ENCODE measurements around the gene ICOSLG.
"Not testable (repeated sequence)": the region's sequence is repeated elsewhere in the genome, so short reads cannot be mapped to it uniquely, and the experiment has no call there.

ICOSLG gene, protein sequence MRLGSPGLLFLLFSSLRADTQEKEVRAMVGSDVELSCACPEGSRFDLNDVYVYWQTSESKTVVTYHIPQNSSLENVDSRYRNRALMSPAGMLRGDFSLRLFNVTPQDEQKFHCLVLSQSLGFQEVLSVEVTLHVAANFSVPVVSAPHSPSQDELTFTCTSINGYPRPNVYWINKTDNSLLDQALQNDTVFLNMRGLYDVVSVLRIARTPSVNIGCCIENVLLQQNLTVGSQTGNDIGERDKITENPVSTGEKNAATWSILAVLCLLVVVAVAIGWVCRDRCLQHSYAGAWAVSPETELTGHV

DNA sequence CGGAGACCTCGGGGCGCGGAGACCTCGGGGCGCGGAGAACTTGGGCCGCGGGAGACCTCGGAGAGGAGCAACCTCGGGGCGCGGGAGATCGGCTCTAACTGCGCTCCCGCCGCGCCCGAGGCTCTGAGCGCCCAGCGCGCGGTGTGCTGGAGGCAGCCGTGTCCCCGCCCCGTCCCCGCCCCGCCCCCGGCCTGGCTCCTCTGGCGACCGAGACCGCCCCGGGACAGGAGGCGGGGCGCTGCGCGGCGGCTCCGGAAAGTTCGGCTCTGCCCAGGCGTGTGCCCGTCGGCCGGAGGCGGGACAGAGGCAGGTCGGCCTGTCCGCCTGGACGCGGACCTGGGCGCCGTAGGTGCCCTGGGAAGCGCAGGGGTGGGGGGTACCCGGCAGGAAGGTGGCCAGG is at the start of gene ICOSLG:
Gene ICOSLG, minus strand, starts transcription at position 102 of the 400 bp plus-strand sequence. CDS start 126 bp downstream, outside the sequence.
- DNase-seq; intact Hi-C loops (cut with DNase I): not testable (repeated sequence)

DNA sequence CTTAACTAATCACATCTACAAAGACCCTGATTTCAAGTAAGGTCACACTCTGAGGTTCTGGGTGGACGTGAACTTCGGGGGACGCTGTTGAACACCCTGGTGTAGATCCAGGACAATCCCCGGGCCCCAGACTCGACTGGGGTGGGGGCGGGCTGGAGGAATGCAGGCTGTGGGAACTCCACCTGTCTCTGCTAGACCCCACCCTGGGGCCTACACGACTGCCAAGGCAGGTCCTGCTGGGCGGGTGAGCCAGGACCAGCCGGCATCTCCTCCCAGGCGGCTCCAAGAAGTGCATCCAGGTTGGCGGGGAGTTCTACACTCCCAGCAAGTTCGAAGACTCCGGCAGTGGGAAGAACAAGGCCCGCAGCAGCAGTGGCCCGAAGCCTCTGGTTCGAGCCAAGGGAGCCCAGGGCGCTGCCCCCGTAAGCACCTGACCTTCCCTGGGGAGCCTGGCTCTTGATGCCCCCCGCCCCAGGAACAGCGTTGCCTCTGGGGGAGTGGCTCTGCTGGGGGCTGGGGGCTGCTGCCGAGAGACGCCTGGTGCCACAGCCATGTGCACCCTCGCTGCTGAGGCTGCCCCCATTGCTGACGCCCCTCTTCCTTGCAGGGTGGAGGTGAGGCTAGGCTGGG is 48.8 kb upstream of the ICOSLG start:
- intact Hi-C loops (cut with DNase I) = no loop called here
- no peak for DNase-seq

DNA sequence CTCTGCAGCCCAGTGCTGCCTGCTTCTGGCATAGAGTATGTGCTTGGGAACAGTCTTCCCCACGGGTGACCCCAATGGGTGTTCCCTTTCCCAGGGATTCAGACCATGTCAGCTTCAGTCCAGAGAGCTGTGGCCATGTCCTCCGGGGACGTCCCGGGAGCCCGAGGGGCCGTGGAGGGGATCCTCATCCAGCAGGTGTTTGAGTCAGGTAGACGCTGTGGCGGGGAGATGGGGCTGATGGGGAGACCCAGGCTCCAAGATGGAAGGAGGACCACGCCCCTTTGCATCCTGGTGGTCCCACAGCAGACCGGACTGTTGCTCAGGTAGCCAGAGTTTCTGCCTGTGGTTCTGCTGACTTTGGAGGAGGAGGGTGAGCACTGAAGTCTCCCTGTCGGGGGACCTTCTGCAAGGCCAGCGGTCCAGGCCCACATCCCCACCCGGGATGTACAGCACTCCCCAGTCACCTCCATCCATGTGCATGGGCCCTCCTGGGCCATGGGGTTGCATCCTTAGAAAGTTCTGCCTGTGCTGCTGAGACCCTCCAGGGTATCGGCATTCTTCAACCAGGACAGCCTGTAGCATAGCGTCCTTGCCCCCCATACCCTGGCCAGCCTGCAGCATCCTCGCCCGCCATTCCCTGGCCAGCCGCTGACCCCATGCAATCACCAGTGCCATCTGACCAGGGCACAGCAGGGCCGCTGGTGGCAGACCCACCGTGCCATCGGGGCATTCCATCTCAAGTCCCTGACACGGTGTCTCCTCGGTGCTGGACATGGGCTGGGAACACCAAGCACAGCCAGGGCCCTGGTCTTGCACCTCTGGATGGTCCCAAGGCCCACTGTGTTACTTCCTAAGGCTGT is 47.7 kb upstream of the ICOSLG start:
- DNase-seq = no peak
- intact Hi-C loops (cut with DNase I) = no loop called here

DNA sequence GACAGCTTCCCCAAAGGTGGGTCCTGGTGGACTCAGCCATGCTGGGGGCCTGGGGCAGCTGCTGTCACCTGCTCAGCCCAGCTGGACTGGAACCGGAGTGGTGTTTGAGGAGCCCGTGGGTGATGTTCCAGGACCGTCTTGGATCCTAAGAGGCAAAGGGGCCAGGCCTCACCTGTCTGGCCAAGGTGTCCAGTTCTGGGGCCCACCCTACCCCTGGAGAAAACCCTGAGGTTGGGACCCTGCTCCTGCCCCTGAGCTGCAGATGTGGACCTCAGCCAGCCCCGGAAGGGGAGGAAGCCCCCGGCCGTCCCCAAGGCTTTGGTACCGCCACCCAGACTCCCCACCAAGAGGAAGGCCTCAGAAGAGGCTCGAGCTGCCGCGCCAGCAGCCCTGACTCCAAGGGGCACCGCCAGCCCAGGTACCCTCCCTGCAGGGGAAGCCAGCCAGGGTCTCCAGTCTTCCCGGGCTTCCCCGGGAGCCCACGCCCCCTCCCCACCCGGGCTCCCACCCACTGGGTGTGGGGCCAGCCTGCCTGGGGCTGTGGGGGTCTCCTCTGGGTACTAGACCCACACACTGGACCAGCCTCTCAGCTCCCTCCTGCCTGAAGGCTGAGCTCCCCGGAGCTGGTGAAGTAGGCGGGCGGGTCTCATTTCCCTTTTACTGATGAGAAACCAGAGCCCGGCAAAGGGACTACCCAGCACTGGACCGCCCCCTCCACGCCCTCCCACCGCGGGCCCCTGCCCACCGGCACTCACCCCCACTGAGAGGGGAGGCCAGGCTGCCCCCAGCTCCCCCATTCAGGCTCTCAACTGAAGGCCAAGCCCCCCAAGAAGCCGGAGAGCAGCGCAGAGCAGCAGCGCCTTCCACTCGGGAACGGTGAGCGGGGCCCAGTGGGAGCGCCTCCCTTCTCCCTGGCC is 46.2 kb upstream of the ICOSLG start:
- intact Hi-C loops (cut with DNase I) = no loop called here
- DNase-seq = no peak

DNA sequence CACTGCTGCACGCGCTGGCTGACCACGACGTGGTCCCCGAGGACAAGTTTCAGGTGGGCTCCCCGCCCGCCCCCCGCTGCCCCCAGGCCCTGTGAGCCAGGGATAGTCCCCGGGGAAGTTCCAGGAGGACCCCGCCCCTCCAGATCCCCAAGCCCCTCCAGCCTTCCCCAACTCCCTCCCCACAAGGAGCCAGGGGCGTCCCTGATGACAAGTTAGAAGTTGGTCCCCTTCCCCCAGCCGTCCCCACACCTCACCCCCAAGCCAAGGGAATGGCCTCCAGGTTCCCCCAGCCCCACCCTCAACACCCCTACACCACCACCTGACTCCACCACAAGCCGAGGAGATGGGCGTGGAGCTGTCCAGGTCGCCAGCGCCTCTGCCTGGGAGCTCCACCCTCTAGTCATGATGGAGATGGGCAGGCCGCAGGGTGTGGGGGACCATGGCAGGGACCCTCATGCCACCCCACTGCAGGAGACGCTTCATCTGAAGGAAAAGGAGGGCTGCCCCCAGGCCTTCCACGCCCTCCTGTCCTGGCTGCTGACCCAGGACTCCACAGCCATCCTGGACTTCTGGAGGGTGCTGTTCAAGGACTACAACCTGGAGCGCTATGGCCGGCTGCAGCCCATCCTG is 45.5 kb upstream of the ICOSLG start:
- DNase-seq = no peak
- intact Hi-C loops (cut with DNase I) = no loop called here

DNA sequence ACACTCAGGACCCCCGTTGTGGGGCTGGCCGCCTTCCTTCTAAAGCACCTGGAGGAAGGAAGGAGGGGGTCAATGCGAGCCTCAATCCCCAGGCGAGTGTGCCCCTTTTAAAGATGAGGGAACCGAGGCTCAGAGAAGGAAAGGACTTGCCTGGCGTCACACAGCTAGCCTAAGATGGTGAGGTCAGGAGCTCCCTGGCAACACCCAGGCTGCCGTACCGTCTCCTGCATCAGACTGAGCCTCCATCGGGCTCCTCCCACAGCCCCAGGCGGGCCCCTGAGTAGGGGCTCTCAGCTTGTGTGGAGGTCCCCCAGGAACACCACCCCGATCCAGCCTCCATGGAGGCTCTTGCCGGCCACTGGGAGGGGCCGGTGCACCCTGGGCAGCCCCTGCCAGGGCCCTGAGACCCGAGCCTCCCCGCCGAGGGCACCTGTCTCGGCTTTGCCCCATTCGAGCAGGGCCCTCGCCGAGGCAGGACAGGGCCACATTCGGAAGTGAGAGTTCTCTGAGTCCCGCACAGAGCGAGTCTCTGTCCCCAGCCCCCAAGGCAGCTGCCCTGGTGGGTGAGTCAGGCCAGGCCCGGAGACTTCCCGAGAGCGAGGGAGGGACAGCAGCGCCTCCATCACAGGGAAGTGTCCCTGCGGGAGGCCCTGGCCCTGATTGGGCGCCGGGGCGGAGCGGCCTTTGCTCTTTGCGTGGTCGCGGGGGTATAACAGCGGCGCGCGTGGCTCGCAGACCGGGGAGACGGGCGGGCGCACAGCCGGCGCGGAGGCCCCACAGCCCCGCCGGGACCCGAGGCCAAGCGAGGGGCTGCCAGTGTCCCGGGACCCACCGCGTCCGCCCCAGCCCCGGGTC is 44.6 kb upstream of the ICOSLG start, which contains the start of gene AIRE:
Gene AIRE, plus strand, starts transcription at position 739 of the 855 bp plus-strand sequence. CDS start 131 bp downstream, outside the sequence.
- peak in 1 of 42 donors; percentile 16 for DNase-seq
- intact Hi-C loops (cut with DNase I) = no loop called here

DNA sequence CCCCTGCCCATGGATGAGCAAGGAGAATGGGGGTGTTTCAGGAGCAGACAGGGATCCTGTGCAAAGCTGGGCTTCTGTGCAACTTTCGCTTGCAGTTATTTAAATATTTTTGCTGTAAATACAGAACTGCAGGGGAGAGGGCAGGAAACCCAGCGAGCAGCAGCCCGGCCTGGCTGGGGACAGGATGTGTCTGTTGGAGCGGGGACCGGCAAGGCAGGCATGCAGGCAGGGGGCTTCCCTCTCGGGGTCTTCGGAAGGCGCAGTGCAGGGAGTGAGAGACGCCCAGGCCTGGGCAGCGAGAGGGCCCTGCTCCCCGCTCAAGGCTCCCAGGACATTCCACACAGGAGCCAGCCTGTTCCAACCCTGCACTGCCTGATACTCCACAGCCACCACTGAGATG is 43.2 kb upstream of the ICOSLG start:
- intact Hi-C loops (cut with DNase I) = no loop called here

DNA sequence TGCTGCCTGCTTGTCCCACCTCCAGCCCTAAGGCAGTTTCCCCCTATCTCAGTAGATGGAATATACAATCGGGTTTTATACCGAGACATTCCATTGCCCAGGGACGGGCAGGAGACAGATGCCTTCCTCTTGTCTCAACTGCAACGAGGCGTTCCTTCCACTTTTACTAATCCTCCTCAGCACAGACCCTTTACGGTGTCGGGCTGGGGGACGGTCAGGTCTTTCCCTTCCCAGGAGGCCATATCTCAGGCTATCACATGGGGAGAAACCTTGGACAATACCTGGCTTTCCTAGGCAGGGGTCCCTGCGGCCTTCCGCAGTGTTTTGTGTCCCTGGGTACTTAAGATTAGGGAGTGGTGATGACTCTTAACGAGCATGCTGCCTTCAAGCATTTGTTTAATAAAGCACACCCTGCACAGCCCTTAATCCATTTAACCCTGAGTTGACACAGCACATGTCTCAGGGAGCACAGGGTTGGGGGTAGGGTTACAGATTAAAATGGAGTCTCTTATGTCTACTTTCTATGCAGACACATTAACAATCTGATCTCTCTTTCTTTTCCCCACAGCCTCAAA is 42.6 kb upstream of the ICOSLG start:
- intact Hi-C loops (cut with DNase I); DNase-seq: not testable (repeated sequence)

More for the DNA sequence above, 43.2 kb upstream of the ICOSLG start:
- no peak for DNase-seq

DNA sequence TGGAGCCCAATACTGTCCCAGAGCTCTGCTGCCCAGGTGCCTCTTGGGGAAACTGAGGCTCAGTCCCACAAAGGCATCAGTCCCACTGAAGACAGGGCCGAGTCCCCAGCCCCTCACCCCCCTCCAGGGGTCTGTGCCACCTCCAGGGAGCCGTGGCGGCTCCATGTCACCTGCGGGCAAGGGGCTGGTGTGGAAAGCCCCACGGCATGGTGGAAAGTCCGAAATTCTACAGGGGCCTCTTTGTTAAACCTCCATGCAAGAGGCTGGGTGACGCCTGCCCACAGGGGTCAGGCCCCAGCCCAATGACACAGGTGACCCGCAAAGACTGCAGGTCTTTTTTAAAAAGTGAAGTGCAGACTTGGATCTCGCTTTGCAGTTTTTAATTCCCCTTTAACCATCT is 41.6 kb upstream of the ICOSLG start:
- DNase-seq = no peak
- intact Hi-C loops (cut with DNase I) = no loop called here

DNA sequence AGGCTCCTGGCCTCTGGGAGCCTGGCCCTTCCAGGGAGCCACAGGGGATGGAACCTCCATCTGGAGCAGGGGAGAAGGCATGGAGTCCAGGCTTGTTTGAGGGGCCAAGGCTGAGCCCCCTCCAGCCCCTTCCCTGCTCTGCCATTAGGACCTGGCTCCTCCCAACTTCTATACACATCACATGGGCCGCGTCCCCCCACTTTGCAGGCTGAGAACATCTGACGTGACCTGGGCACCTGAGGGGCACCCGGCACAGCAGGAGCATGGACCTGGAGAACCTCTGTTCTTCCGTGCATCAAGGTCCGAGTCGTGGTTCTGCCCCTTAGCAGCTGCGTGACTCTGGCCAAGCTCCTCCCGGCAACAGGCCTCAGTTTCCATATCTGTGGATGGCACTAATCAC is 41.1 kb upstream of the ICOSLG start:
- DNase-seq = no peak
- intact Hi-C loops (cut with DNase I) = no loop called here

DNA sequence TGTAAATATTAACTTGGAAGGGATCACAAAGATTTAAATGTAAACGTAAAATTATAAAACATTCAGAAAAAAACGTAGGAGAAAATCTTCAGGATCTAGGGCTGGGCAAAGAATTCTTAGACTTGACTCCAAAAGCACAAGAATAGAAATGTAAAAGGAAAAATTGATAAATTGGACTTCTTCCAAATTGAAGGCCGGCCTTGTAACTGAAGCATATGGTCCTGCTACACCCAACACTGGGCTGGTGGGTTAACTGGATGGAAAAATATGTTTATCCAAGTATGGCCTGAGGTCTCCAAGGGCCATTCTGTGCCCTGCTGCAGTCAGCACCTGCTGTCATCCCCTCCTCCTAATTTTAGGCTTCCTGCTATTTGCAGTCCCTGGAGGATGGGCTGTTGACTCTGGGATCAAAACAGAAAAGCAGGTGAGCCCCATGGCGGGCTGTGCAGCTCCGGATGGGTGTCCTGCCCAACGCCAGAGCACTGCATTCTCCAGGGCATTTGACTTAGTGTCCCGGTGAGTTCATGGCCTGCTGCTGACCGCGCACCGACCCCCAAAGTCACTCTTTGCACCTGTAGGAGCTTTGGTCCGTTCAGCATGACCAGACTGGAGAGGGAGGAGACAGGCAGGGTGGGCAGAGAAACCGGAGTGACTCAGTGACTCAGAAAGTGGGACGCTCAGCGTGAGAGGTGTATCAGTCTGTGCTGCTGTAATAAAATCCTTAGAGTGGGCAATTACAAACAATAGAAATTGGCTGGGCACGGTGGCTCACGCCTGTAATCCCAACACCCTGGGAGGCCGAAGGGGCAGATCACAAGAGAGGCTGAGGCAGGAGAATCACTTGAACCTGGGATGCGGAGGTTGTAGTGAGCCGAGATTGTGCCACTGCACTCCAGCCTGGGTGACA is 38.9 kb upstream of the ICOSLG start:
- no peak for DNase-seq

DNA sequence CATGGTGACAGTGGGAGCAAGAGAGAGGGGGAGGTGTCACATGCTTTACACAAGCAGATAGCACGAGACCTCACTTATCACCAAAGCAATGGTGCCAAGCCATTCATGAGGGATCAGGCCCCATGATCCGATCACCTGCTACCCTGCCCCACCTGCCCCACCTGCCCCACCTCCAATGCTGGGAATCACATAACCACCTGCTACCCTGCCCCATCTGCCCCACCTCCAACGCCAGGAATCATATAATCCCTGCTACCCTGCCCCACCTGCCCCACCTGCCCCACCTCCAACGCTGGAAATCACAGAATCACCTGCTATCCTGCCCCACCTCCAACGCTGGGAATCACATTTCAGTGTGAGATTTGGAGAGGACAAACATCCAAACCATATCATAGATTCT is 34.3 kb upstream of the ICOSLG start:
- no peak for DNase-seq
- intact Hi-C loops (cut with DNase I) = no loop called here

More for the DNA sequence above, 38.9 kb upstream of the ICOSLG start:
- intact Hi-C loops (cut with DNase I) = no loop called here

DNA sequence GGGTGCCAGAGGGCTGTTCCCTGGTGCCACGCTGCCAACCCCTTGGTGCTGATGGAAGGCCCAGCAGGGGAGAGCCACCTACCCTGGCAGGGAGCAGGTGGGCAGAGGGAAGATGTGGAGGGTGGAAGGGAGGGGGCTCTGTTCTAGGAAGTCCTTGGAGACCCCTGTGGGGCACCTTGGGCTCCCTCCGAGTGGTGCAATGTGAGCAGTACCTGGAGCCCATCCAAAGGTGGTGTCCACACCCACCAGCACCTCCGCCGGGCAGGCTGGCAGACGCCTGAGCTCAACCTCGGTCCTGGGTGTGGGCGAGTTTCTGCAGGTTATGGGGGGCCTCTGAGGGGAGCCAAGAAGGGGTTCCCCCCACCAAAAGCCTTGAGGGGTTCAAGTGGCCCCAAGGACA is 32.3 kb upstream of the ICOSLG start:
- DNase-seq = no peak
- intact Hi-C loops (cut with DNase I) = no loop called here

DNA sequence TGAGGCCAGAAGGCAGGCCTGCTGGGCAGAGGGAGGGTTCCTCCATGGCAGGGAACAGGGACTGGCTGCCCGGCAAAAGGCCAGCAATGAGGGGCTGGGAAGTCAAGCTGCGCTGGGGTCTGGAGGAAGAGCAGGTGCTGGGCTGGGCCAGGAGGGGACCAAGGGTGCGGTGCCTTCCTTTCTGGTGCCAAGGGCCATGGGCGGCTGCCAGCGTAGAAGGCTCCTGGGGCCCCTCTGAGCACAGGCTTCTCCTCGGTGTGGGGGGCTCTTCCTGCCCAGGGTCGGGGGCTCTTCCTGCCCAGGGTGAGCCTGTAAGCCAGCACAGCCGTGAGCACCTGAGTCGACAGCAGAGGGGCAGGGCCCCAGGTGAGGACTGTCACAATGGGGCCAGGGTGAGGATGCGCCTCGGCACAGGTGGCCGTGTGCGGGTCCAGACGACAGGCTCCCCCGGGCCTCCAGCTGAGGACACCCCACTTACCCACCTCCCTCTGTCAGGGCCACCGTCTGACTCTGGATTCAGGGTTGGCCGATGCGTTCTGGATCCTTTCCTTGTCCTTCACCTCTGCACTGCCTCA is 31.6 kb upstream of the ICOSLG start:
- DNase-seq = no peak
- intact Hi-C loops (cut with DNase I) = no loop called here

DNA sequence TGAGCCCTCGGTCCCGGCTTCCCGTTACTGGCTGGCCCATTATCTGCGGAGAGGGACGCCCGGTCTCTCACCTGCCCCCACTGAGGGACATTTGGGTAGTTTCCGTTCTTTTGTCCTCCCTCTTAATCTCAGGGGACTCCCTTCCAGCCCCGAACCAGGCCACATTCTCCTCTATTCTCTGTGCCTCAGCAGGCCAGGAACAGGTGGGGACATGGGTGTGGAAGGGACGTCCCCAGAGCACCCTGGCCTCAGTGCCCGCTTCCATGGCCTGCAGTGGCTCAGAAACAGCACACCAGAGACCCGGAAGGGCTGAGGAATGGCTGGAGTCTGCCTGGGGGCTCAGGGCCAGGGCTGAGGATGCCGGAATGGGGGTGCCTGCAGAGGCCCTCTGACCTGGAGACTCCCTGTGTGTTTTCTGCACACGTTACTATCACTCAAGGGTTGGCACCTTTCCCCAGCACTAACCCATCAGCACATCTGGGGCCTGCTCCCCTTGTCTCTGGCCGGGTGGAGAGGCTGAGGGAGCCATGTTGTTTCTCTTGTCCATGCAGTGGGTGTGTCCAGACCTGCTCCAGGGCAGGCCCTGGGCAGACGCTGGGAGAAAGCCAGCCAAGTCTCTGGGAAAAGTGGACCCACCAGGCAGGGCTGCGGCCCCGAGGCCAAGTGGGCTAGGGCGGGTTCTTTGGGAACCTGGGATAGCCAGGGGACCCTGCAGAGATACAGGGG is 31.0 kb upstream of the ICOSLG start:
- intact Hi-C loops (cut with DNase I) = no loop called here
- DNase-seq = no peak
